ENCODE data around the gene PRPF31. TPM values are rescaled to one million over a fixed set of nuclear protein-coding genes. Genes with fewer than 3 reads are reported as not detected.

PRPF31 gene
- total and polyA plus RNA-seq, 2 of the 13 experiments (the other 11 are each of a cell fraction or from before 2014, with no cell fraction given), result 23.8 to 63.8 TPM

- TF ChIP-seq ZNF747 (CRISPR knock-in tag; IDR thresholded peaks at IDR 0.05; ENCODE audit: borderline replicate concordance) (no peak), NFKBIZ (CRISPR knock-in tag; IDR thresholded peaks at IDR 0.05) (peak; percentile 73; the same call in 1 of the 2 replicates), NFE2 (CRISPR knock-in tag; IDR thresholded peaks at IDR 0.05) (no peak), TIGD3 (CRISPR knock-in tag; IDR thresholded peaks at IDR 0.05; ENCODE audit: borderline replicate concordance) (no peak), ZNF546 (CRISPR knock-in tag; conservative IDR thresholded peaks at IDR 0.05) (0 out of 2 replicates have a peak, but pooled peaks have one; percentile 37), ZNF589 (CRISPR knock-in tag; conservative IDR thresholded peaks at IDR 0.05) (peak; percentile 63; the same call in 1 of the 2 replicates), NFIC (IDR thresholded peaks at IDR 0.05; ENCODE audit: low read length) (0 out of 2 replicates have a peak, but pooled peaks have one; percentile 43), ZNF260 (CRISPR knock-in tag; IDR thresholded peaks at IDR 0.05; ENCODE audit: borderline replicate concordance, low read depth) (no peak), SOX5 (CRISPR knock-in tag; IDR thresholded peaks at IDR 0.05; ENCODE audit: borderline replicate concordance) (peak; percentile 33), ERF (CRISPR knock-in tag; IDR thresholded peaks at IDR 0.05) (peak; percentile 80; the same call in 1 of the 2 replicates), HHEX (CRISPR knock-in tag; IDR thresholded peaks at IDR 0.05) (peak; percentile 75), ZNF362 (CRISPR knock-in tag; IDR thresholded peaks at IDR 0.05; ENCODE audit: borderline replicate concordance) (no peak; the same call in 1 of the 2 replicates), NFYC (CRISPR knock-in tag; IDR thresholded peaks at IDR 0.05) (peak; percentile 98), TCF7 (IDR thresholded peaks at IDR 0.05; ENCODE audit: low read depth) (no peak), ZNF597 (CRISPR knock-in tag; IDR thresholded peaks at IDR 0.05) (no peak), ZBTB37 (CRISPR knock-in tag; IDR thresholded peaks at IDR 0.05) (no peak), RBM22 (optimal IDR thresholded peaks at IDR 0.05; ENCODE audit: low read length) (no peak), ZNF274 (CRISPR knock-in tag; IDR thresholded peaks at IDR 0.05) (peak; percentile 46; the same call in 1 of the 2 replicates), ZNF383 (CRISPR knock-in tag; IDR thresholded peaks at IDR 0.05; ENCODE audit: borderline replicate concordance) (no peak), ZFP36L1 (CRISPR knock-in tag; IDR thresholded peaks at IDR 0.05) (peak; percentile 61; the same call in 1 of the 2 replicates), GZF1 (CRISPR knock-in tag; IDR thresholded peaks at IDR 0.05) (no peak), ZXDC (CRISPR knock-in tag; IDR thresholded peaks at IDR 0.05) (no peak)
These were observed at the start of gene PRPF31, which contains the start of gene TFPT (continued) for GRCh38 chr19:54115109-54116063.
